Measurements from ENCODE around the gene FCN1.
"Not testable (repeated sequence)": the region's sequence is repeated elsewhere in the genome, so short reads cannot be mapped to it uniquely, and the experiment has no call there.

Gene FCN1

GRCh38 chr9:134863941-134864820 is 53.5 kb downstream of the FCN1 start:
- no peak overlapping the region for H3K4me3 ChIP-seq (ENCODE audit: low read depth, low read length)
- no peak for TF ChIP-seq CTCF (IDR thresholded peaks at IDR 0.05; ENCODE audit: low read depth, low read length)

GRCh38 chr9:134863306-134863902 is 54.3 kb downstream of the FCN1 start:
- H3K4me3 ChIP-seq (ENCODE audit: low read depth, low read length): no peak overlapping the region
- TF ChIP-seq CTCF (IDR thresholded peaks at IDR 0.05; ENCODE audit: low read depth, low read length): no peak

GRCh38 chr9:134861595-134862334 is 55.9 kb downstream of the FCN1 start:
- TF ChIP-seq CTCF (IDR thresholded peaks at IDR 0.05; ENCODE audit: low read depth, low read length): no peak
- no peak overlapping the region for H3K4me3 ChIP-seq (ENCODE audit: low read depth, low read length)

- no peak overlapping the region for H3K4me3 ChIP-seq (ENCODE audit: low read depth, low read length)
- no peak for TF ChIP-seq CTCF (IDR thresholded peaks at IDR 0.05; ENCODE audit: low read depth, low read length)
These were observed 57.2 kb downstream of the FCN1 start for GRCh38 chr9:134860510-134860909.

- no peak overlapping the region for H3K4me3 ChIP-seq (ENCODE audit: low read depth, low read length)
- no peak for TF ChIP-seq CTCF (IDR thresholded peaks at IDR 0.05; ENCODE audit: low read depth, low read length)
These were observed 59.5 kb downstream of the FCN1 start for GRCh38 chr9:134858051-134858841.

GRCh38 chr9:134857451-134857850 is 60.3 kb downstream of the FCN1 start:
- not testable (repeated sequence) for H3K4me3 ChIP-seq (ENCODE audit: low read depth, low read length)

GRCh38 chr9:134855900-134856377 is 61.8 kb downstream of the FCN1 start:
- H3K4me3 ChIP-seq (ENCODE audit: low read depth, low read length): no peak overlapping the region
- no peak for TF ChIP-seq CTCF (IDR thresholded peaks at IDR 0.05; ENCODE audit: low read depth, low read length)
